Fibroblast of mammary gland (primary cell): ENCODE measurements around the gene GUSB.

ENCODE experiments used
- DNase-seq: peaks from one replicate; pipeline ENCODE4 v3.0.0-alpha.2; 2010; ENCODE audit warnings: low read depth
- H3K4me3 ChIP-seq: 2 replicates; pipeline ENCODE4 v1.5.1; 2011; ENCODE audit warnings: low read depth, mild to moderate bottlenecking, low read length, moderate library complexity; ENCODE audit not compliant: control insufficient read depth
- TF ChIP-seq, protein P1 (sequence below): conservative IDR thresholded peaks from 2 replicates; pipeline ENCODE4 v1.5.1; 2011; ENCODE audit warnings: low read depth, low read length, inconsistent platforms; ENCODE audit not compliant: control insufficient read depth, insufficient read depth

Gene GUSB

DNA sequence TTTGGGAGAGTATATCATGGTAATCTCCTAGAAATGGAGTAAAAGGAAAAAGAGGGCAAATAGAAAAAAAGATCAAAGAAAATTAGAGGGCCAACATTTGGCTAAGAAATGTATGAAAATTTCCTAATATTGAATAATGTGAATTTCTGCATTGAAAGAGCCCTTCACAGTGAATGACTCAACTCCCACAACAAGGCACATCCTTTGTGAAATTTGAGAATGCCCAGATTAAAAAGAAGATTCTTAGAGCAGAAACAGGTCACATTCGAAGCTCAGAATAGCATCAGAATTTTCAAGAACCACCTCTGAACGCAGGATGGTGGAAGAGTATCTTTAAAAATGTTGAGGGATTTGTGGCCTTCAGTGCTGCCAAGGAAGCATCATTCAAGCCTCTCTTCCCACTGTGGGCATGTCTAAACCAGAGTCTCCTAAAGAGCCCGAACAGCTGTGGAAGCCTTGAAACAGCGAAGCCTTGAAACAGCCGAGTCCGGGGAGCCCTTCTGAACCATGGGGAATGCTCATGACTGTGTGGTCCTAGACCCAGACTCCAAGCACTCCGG is 43.6 kb downstream of the GUSB start:
- H3K4me3 ChIP-seq = no peak overlapping the region
- peak; percentile 37 for DNase-seq
- TF ChIP-seq, protein P1, sequence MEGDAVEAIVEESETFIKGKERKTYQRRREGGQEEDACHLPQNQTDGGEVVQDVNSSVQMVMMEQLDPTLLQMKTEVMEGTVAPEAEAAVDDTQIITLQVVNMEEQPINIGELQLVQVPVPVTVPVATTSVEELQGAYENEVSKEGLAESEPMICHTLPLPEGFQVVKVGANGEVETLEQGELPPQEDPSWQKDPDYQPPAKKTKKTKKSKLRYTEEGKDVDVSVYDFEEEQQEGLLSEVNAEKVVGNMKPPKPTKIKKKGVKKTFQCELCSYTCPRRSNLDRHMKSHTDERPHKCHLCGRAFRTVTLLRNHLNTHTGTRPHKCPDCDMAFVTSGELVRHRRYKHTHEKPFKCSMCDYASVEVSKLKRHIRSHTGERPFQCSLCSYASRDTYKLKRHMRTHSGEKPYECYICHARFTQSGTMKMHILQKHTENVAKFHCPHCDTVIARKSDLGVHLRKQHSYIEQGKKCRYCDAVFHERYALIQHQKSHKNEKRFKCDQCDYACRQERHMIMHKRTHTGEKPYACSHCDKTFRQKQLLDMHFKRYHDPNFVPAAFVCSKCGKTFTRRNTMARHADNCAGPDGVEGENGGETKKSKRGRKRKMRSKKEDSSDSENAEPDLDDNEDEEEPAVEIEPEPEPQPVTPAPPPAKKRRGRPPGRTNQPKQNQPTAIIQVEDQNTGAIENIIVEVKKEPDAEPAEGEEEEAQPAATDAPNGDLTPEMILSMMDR = no peak

DNA sequence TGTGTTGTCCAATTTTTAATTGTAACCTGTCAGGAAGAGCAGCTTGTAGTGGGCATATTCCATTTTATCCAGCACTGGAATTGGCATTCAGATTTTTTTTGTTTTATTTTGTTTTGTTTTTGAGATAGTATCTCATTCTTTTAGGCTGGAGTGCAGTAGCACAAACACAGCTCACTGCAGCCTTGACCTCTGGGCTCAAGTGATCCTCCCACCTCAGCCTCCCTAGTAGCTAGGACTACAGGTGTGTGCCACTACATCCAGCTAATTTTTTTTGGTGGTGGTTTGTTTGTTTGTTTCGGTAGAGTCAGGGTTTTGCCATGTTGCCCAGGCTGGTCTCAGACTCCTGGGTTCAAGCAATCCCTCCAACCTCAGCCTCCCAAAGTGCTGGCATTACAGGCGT is 44.7 kb downstream of the GUSB start:
- TF ChIP-seq, protein P1 = no peak
- no peak for DNase-seq
- no peak overlapping the region for H3K4me3 ChIP-seq

DNA sequence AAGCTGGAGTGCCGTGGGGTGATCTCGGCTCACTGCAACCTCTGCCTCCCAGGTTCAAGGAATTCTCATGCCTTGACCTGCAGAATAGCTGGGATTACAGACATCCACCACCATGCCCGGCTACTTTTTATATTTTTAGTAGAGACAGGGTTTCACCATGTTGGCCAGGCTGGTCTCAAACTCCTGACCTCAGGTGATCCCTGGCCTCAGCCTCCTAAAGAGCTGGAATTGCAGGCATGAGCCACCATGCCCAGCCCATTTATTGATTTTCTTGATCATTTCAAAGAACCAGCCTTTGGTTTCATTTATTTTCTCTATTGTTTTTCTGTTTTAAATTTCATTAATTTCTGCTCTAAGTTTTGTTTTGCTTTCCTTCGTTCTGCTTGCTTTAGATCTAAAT is 50.3 kb downstream of the GUSB start:
- TF ChIP-seq, protein P1 = no peak
- DNase-seq = no peak
- no peak overlapping the region for H3K4me3 ChIP-seq

DNA sequence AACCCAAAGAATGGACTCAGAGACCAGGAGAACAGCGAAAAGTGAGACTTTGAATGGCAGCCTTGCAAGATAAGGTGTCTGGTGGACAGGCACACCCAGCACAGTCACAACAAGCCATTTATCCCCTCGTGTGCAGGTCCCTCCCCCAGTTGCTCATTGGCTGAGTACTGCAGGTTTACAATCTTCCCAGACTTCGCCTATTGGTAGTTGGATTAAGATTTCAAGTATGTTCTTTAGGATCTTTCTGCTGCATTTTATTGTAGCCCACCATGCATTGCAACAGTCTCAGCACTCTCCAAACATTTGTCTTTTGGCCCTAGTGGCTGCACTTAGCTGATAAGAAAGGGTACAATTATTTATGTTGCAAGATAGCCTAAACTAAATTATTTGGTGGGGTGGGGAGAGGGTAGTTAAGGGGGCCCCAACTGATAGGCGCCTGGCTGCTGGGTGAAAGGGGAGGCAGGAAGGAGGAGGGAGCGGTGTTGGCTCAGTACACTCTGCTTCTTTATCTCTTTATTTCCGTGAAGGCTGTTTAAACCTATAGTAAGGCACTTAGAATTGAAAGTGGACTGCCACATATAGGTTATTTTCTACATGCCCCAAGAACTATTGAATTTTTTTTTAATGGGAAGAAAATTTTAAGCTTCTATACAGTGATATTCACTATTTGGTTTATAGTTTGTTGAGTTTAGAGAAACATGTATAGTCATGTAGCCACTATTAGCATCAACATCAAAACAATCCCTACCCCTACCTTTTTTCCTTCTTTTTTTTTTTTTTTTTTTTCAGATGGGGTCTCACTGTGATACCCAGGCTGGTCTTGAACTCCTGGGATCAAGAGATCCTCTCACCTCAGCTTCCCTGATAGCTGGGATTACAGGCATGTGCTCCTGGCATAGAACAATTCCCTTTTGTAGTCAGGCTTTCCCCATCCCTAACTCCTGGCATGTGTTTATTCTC is 54.2 kb downstream of the GUSB start:
- H3K4me3 ChIP-seq = no peak overlapping the region
- DNase-seq = no peak
- TF ChIP-seq, protein P1 = no peak

DNA sequence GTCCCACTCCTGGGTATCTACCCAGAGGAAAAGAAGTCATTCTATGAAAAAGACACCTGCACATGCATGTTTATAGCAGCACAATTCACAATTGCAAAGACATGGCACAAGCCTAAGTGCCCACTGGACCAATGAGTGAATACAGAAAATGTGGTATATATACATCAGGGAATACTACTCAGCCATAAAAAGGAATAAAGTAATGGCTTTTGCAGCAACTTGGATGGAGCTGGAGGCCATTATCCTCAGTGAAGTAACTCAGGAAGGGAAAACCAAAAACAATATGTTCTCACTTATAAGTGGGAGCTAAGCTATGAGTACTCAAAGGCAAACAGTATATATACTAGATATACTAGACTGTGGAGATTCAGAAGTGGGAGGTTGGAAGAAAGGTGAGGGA is 55.4 kb downstream of the GUSB start:
- no peak overlapping the region for H3K4me3 ChIP-seq
- DNase-seq = no peak
- TF ChIP-seq, protein P1 = no peak

DNA sequence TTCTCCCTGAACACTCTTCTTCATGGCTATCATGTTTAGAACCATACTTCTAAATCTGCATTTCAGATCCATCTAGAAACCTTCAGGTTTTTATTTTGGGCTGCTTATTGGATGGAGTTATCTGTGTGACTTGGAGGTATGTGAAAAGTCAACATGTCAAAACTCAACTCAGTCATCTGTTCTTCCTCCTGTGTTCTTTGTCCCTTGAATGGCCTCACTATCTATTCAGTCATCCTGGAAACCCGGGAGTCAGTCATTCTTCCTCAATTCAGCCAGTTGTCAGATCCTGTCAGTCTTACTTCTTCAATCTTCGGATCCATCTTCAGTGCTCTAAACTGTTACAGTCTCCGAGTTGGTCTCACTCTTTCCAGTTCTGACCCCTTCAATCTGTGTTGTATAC is 57.0 kb downstream of the GUSB start:
- H3K4me3 ChIP-seq = no peak overlapping the region
- no peak for DNase-seq
- TF ChIP-seq, protein P1 = no peak

DNA sequence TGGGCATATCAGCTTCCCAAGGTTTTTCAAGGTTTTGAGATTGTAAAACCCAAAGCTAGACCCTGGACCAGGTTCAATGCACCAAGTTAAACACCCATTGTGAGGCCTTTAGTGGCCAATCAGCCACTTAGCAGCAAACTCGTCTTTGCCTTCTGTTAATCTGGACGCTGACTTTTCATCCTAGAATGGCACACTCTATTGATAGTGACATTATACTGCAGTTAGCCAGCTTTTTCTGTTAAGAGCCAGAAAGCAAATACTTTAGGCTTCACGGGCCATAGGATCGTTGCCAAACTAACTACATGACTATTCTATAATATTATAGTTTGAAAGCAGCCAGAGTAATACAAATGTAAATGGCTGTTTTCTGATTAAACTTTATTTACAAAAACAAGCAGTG is 57.8 kb downstream of the GUSB start:
- DNase-seq = no peak
- no peak overlapping the region for H3K4me3 ChIP-seq
- TF ChIP-seq, protein P1 = no peak
